GM18907 (cell line): ENCODE data around the gene C9orf72.
"Not testable (repeated sequence)": the region's sequence is repeated elsewhere in the genome, so short reads cannot be mapped to it uniquely, and the experiment has no call there.

Experiments used
- ATAC-seq: cut with Tn5 transposase; IDR thresholded peaks from one replicate; pipeline ENCODE4 v1.9.1; 2021; ENCODE audit warnings: mild to moderate bottlenecking, moderate library complexity; ENCODE audit not compliant: unreplicated experiment

C9orf72 gene

GRCh38 chr9:27519466-27520465 is 53.5 kb downstream of the C9orf72 start:
- ATAC-seq = no peak

- no peak for ATAC-seq
Observed at GRCh38 chr9:27518809-27519208, 54.5 kb downstream of the C9orf72 start.

- no peak for ATAC-seq
Observed at GRCh38 chr9:27518006-27518405, 55.3 kb downstream of the C9orf72 start.

GRCh38 chr9:27514551-27514950 is 58.7 kb downstream of the C9orf72 start:
- ATAC-seq = no peak

GRCh38 chr9:27511771-27512170 is 61.5 kb downstream of the C9orf72 start:
- ATAC-seq = no peak

GRCh38 chr9:27510780-27511179 is 62.5 kb downstream of the C9orf72 start:
- no peak for ATAC-seq

GRCh38 chr9:27506981-27507380 is 66.3 kb downstream of the C9orf72 start:
- ATAC-seq = no peak

GRCh38 chr9:27505744-27506161 is 67.5 kb downstream of the C9orf72 start:
- ATAC-seq = no peak

- ATAC-seq = peak; percentile 45
Observed at GRCh38 chr9:27504259-27504658, 69.0 kb downstream of the C9orf72 start.

- no peak for ATAC-seq
Observed at GRCh38 chr9:27503623-27504022, 69.7 kb downstream of the C9orf72 start.

GRCh38 chr9:27500902-27501301 is 72.4 kb downstream of the C9orf72 start:
- ATAC-seq = not testable (repeated sequence)

GRCh38 chr9:27499451-27499850 is 73.8 kb downstream of the C9orf72 start:
- peak; percentile 73 for ATAC-seq

- no peak for ATAC-seq
Observed at GRCh38 chr9:27497883-27498417, 75.3 kb downstream of the C9orf72 start.
